ENCODE data around the gene TMEM52. TPM values are rescaled to one million over a fixed set of nuclear protein-coding genes. Genes with fewer than 3 reads are reported as not detected.

TMEM52 gene
- total and polyA plus RNA-seq, 3 experiments from 2014 or later: 0.32 to 1.4 (median 0.94) TPM

GRCh38 chr1:1928231-1929101, 9.4 kb upstream of the TMEM52 start:
- CTCF ChIA-PET: no interaction called here
- Histone ChIP-seq H3K9me3 (ENCODE audit: low read length) (no peaks in the 10 kb centered on the region), H3K4me3 (ENCODE audit: low read length) (no peak overlapping the region), H3K4me1 (ENCODE audit: insufficient read depth, low read length) (no peaks in the 10 kb centered on the region), H3K36me3 (ENCODE audit: insufficient read depth, low read length) (no peaks in the 10 kb centered on the region), H3K27ac (ENCODE audit: low read depth, low read length) (no peak overlapping the region), H3K27me3 (ENCODE audit: insufficient read depth, low read length, poor library complexity, severe bottlenecking) (no peaks in the 10 kb centered on the region)
- POLR2A ChIA-PET: no interaction called here
- H3K4me1 Mint-ChIP-seq: no peaks in the 10 kb centered on the region
- no peaks in the 10 kb centered on the region for H3K27me3 Mint-ChIP-seq
- H3K4me3 Mint-ChIP-seq: no peak overlapping the region
- no peaks in the 10 kb centered on the region for H3K36me3 Mint-ChIP-seq
- no peak overlapping the region for H3K27ac Mint-ChIP-seq
- DNase-seq: no peak
- no peaks in the 10 kb centered on the region for H3K9me3 Mint-ChIP-seq

DNA sequence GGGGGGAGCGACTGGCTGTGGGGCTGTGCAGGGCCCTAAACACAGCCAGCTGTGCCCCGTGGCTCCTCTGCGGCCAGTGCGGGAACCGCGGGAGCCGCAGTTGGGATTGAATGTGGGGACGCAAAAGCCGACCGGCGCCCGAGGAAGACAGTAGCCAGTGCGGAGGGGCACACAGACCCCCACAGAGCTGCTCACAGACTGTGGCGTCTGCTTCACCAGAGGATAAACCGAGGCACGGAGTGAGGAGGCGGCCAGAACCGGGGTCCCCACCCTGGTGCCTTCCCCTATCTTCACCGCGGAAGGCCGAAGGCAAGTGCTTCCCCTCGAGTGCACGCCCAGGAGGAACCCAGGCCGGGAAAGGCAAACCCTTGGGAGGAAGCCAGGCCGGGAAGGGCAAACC, 8.7 kb upstream of the TMEM52 start:
- Histone ChIP-seq H3K4me1 (ENCODE audit: insufficient read depth, low read length) (no peaks in the 10 kb centered on the region), H3K27me3 (ENCODE audit: insufficient read depth, low read length, poor library complexity, severe bottlenecking) (no peaks in the 10 kb centered on the region), H3K9me3 (ENCODE audit: low read length) (no peaks in the 10 kb centered on the region), H3K36me3 (ENCODE audit: insufficient read depth, low read length) (no peaks in the 10 kb centered on the region), H3K27ac (ENCODE audit: low read depth, low read length) (no peak overlapping the region), H3K4me3 (ENCODE audit: low read length) (no peak overlapping the region)
- no peak overlapping the region for H3K4me3 Mint-ChIP-seq
- H3K27me3 Mint-ChIP-seq: no peaks in the 10 kb centered on the region
- no peak overlapping the region for H3K27ac Mint-ChIP-seq
- no peak for DNase-seq
- H3K36me3 Mint-ChIP-seq: no peaks in the 10 kb centered on the region
- ChIA-PET CTCF (no interaction called here), POLR2A (no interaction called here)
- no peaks in the 10 kb centered on the region for H3K4me1 Mint-ChIP-seq
- H3K9me3 Mint-ChIP-seq: no peaks in the 10 kb centered on the region

DNA sequence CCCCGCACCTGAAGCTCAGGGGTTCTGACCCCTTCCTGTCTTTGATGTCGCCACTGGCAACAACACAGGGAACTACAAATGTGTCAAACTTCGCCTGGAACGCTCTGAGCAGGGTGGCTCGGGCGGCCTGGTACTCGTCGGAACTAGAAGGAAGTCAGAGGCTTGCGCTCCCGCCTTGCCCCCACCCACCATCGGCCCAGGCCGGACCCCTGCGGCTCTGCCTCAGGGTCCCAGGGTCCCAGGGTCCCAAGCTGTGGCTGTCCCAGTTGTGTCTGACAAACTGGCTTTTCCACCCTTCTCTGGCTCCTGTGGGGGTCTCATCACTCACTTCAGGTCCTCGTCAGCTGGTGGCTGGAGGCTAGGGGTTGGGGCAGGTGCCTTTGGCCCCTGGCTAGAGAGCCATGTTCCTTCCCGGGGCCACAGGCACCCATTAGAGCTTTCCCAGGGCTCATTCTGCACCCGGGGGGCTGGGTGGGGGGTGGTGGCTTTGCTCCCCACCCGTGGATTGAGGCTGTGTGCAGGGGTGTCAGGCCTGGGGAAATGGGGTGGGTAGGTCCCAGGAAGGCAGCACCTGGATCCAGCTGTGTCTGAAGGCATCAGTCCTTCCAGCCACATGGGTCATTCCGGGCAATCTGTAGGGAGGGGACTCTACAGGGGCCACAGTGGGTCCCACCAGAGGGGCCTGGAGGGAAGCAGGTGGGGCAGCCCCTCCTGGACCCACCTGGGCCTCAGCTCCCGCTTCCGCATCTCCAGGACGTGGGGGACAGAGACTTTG, 8.0 kb upstream of the TMEM52 start:
- Mint-ChIP-seq H3K9me3 (no peaks in the 10 kb centered on the region), H3K27ac (no peak overlapping the region), H3K4me3 (no peak overlapping the region), H3K27me3 (no peaks in the 10 kb centered on the region), H3K4me1 (no peaks in the 10 kb centered on the region), H3K36me3 (no peaks in the 10 kb centered on the region)
- POLR2A ChIA-PET: no interaction called here
- CTCF ChIA-PET: no interaction called here
- Histone ChIP-seq H3K27me3 (ENCODE audit: insufficient read depth, low read length, poor library complexity, severe bottlenecking) (no peaks in the 10 kb centered on the region), H3K4me3 (ENCODE audit: low read length) (no peak overlapping the region), H3K4me1 (ENCODE audit: insufficient read depth, low read length) (no peaks in the 10 kb centered on the region), H3K36me3 (ENCODE audit: insufficient read depth, low read length) (no peaks in the 10 kb centered on the region), H3K9me3 (ENCODE audit: low read length) (no peaks in the 10 kb centered on the region), H3K27ac (ENCODE audit: low read depth, low read length) (no peak overlapping the region)
- DNase-seq: no peak

GRCh38 chr1:1926346-1926811, 7.3 kb upstream of the TMEM52 start:
- Histone ChIP-seq H3K27ac (ENCODE audit: low read depth, low read length) (no peak overlapping the region), H3K4me3 (ENCODE audit: low read length) (no peak overlapping the region), H3K27me3 (ENCODE audit: insufficient read depth, low read length, poor library complexity, severe bottlenecking) (no peaks in the 10 kb centered on the region), H3K9me3 (ENCODE audit: low read length) (no peaks in the 10 kb centered on the region), H3K4me1 (ENCODE audit: insufficient read depth, low read length) (no peaks in the 10 kb centered on the region), H3K36me3 (ENCODE audit: insufficient read depth, low read length) (no peaks in the 10 kb centered on the region)
- H3K4me1 Mint-ChIP-seq: no peaks in the 10 kb centered on the region
- H3K4me3 Mint-ChIP-seq: no peak overlapping the region
- no peak for DNase-seq
- no peak overlapping the region for H3K27ac Mint-ChIP-seq
- H3K9me3 Mint-ChIP-seq: no peaks in the 10 kb centered on the region
- POLR2A ChIA-PET: no interaction called here
- no peaks in the 10 kb centered on the region for H3K36me3 Mint-ChIP-seq
- CTCF ChIA-PET: no interaction called here
- H3K27me3 Mint-ChIP-seq: no peaks in the 10 kb centered on the region

DNA sequence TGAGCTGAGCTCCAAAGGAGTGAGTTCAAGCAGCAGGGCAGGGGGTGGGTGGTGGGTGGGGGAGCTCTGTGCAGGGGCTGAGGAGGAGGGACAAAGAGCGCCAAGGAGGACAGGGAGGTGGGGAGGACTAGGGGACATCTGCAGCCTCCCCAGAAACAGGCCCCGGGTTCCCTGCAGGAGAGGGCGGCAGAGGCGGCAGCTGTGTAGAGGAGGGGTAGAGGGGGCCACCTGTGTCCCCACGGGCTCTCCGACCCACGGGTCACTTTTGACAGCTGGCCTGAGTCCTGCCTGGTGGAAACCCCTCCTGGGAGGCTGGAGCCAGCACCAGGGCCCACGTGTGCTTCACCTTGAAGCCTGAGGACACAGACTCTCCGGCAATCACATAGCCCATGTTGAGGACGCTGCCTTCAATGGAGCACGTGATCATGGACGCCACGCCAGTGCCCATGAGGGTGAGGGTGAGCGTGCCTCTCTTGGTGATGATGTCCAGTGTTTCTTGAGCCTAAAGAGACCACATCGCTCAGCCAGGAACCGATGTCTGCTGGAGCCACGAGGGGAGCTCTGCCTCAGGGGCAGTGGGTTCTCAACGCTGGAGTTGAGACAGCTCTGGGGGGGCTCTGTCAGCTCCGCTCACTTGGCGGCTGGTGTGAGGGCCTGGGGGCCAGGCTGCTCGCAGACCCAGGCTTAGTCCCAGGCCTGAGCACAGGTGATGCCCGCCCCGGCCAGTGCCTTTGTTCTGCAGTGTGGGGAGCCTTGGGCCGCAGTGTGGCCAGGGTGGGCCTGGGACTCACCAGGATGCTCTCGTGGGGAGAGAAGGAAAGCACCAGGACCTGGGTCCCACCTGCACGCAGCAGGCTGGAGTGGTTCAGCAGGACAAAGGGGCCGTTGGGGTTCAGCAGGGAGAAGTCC, 6.6 kb upstream of the TMEM52 start:
- Mint-ChIP-seq H3K27me3 (no peaks in the 10 kb centered on the region), H3K4me1 (no peaks in the 10 kb centered on the region), H3K9me3 (no peaks in the 10 kb centered on the region), H3K27ac (no peak overlapping the region), H3K4me3 (no peak overlapping the region), H3K36me3 (no peaks in the 10 kb centered on the region)
- Histone ChIP-seq H3K4me3 (ENCODE audit: low read length) (no peak overlapping the region), H3K36me3 (ENCODE audit: insufficient read depth, low read length) (no peaks in the 10 kb centered on the region), H3K27ac (ENCODE audit: low read depth, low read length) (no peak overlapping the region), H3K4me1 (ENCODE audit: insufficient read depth, low read length) (no peaks in the 10 kb centered on the region), H3K27me3 (ENCODE audit: insufficient read depth, low read length, poor library complexity, severe bottlenecking) (no peaks in the 10 kb centered on the region), H3K9me3 (ENCODE audit: low read length) (no peaks in the 10 kb centered on the region)
- ChIA-PET CTCF (no interaction called here), POLR2A (no interaction called here)
- no peak for DNase-seq

DNA sequence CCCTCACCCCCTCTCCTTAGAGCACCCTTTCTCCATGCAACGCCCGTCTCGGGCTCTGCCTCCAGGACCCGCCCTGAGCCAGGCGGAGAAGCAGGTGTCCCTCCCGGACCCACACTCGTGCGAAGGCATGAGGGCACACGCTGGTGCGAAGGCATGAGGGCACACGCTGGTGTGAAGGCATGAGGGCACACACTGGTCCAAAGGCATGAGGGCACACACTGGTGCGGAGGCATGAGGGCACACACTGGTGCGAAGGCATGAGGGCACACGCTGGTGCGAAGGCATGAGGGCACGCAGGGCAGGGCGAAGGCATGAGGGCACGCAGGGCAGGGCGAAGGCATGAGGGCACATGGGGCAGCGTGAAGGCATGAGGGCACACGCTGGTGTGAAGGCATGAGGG, 5.8 kb upstream of the TMEM52 start:
- CTCF ChIA-PET: no interaction called here
- Mint-ChIP-seq H3K36me3 (no peaks in the 10 kb centered on the region), H3K9me3 (no peaks in the 10 kb centered on the region), H3K27me3 (no peaks in the 10 kb centered on the region), H3K4me3 (no peak overlapping the region), H3K4me1 (no peaks in the 10 kb centered on the region), H3K27ac (no peak overlapping the region)
- no peaks in the 10 kb centered on the region for H3K27me3 ChIP-seq (ENCODE audit: insufficient read depth, low read length, poor library complexity, severe bottlenecking)
- no peaks in the 10 kb centered on the region for H3K36me3 ChIP-seq (ENCODE audit: insufficient read depth, low read length)
- no peaks in the 10 kb centered on the region for H3K9me3 ChIP-seq (ENCODE audit: low read length)
- H3K4me1 ChIP-seq (ENCODE audit: insufficient read depth, low read length): peaks cover 2% of the 10 kb centered on the region
- POLR2A ChIA-PET: no interaction called here
- no peak for DNase-seq
- H3K4me3 ChIP-seq (ENCODE audit: low read length): no peak overlapping the region
- no peak overlapping the region for H3K27ac ChIP-seq (ENCODE audit: low read depth, low read length)

DNA sequence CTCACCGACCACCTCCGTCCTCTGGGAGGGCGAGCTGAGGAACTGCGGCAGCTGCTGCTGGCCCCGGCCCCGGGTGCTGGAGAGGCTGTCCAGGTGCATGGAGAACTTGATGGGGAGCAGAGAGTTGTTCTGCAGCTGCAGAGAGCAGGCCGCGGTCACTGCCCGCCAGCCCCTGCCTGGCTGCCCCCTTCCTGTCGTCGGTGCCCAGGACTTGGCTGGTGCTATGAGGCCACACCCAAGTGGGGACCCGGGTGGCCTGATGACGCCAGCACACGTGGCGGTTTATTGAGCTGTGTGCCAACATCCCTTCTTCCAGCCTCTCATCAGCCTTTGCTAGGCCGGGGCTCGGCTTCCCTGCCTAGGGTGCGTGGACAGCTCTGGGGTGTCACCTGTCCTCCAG, 5.3 kb upstream of the TMEM52 start:
- POLR2A ChIA-PET: no interaction called here
- Histone ChIP-seq H3K4me1 (ENCODE audit: insufficient read depth, low read length) (peaks cover 6% of the 10 kb centered on the region), H3K4me3 (ENCODE audit: low read length) (no peak overlapping the region), H3K27ac (ENCODE audit: low read depth, low read length) (no peak overlapping the region), H3K9me3 (ENCODE audit: low read length) (no peaks in the 10 kb centered on the region), H3K36me3 (ENCODE audit: insufficient read depth, low read length) (no peaks in the 10 kb centered on the region), H3K27me3 (ENCODE audit: insufficient read depth, low read length, poor library complexity, severe bottlenecking) (no peaks in the 10 kb centered on the region)
- Mint-ChIP-seq H3K36me3 (no peaks in the 10 kb centered on the region), H3K27me3 (no peaks in the 10 kb centered on the region), H3K4me3 (no peak overlapping the region), H3K4me1 (peaks cover 0 to 3% (median 0%) of the 10 kb centered on the region in 3 donors), H3K9me3 (no peaks in the 10 kb centered on the region), H3K27ac (no peak overlapping the region)
- DNase-seq: no peak
- CTCF ChIA-PET: interaction anchor here (0.7 kb wide), 1 partner anchor 15 kb away, joined by 3 read pairs; no protein-coding TSS in a partner anchor

All from CD8-positive, alpha-beta memory T cell (primary cell).